GM12801 (cell line): ENCODE data around the gene DAPK1.

Experiments
- TF ChIP-seq, protein P1 (sequence below): IDR thresholded peaks from one replicate; pipeline ENCODE4 v1.5.1; 2011; ENCODE audit warnings: control low read depth; ENCODE audit not compliant: insufficient read length; ENCODE audit errors: extremely low read depth

The DAPK1 gene

DNA sequence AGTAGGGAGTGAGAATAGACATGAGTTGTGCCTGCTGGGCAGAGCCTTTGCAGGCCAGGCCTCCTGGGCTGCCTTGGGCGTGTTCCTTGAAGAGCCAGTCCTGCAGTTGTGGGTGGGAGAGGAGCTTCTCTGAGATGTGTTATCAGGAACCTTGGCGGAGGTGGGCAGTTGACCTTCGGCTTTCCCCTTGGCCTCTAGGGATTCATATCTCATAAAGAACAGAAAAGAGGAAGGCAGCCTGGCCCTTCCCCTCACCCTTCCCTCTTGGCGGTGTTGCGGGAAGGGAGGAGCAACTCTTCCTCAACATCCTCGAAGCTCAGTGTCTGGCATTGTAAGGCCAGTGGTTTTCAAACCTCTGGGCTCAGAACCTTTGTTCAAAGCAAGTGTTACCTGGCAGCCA is 59.2 kb downstream of the DAPK1 start:
- TF ChIP-seq, protein P1, sequence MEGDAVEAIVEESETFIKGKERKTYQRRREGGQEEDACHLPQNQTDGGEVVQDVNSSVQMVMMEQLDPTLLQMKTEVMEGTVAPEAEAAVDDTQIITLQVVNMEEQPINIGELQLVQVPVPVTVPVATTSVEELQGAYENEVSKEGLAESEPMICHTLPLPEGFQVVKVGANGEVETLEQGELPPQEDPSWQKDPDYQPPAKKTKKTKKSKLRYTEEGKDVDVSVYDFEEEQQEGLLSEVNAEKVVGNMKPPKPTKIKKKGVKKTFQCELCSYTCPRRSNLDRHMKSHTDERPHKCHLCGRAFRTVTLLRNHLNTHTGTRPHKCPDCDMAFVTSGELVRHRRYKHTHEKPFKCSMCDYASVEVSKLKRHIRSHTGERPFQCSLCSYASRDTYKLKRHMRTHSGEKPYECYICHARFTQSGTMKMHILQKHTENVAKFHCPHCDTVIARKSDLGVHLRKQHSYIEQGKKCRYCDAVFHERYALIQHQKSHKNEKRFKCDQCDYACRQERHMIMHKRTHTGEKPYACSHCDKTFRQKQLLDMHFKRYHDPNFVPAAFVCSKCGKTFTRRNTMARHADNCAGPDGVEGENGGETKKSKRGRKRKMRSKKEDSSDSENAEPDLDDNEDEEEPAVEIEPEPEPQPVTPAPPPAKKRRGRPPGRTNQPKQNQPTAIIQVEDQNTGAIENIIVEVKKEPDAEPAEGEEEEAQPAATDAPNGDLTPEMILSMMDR = no peak

DNA sequence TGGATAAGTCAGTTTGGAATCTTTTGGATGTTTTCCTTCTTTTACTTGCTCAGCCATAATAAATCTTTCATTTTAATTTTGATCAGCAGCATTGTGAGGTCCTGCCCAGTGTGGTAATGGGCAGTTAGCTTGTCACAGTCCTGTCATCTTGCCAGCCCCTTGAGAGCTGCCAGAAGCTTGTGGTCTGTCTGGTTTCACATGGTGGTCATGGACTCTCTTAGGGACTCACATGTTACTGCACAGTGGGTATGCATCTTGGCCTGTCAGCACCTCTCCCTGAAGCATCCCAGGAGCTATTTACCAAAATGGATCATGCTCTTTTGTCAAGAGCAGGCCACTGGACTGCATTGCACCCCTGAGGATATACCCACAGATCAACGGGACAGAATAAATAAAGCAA is 60.3 kb downstream of the DAPK1 start:
- TF ChIP-seq, protein P1 = no peak

DNA sequence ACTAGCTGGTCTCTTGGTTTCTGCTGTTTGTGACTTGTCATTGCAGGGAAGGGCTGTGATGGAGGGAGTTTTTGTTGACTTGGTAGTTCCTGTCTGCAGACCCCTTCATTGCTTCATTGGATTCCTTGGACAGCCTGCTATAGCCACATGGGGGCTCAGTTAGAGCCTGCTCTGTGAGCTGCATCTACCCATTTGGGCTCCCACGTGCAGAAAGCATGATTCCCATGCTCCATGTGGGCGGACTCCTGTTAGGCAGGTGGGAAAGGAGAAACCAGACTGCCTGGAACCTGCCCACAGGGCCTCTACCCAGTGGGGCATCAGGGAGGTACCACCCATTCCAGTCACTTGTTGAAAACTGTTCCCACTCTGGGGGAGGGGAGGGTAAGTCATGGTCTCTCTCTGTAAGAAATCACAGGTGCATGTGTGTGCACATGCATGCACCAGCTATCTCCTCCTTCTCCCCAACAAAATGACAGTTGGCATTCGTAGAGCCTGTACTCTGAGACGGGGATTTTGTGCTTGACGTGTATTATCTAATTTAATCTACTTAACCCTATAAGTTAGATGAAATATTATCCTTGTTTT is 61.0 kb downstream of the DAPK1 start:
- TF ChIP-seq, protein P1 = no peak

DNA sequence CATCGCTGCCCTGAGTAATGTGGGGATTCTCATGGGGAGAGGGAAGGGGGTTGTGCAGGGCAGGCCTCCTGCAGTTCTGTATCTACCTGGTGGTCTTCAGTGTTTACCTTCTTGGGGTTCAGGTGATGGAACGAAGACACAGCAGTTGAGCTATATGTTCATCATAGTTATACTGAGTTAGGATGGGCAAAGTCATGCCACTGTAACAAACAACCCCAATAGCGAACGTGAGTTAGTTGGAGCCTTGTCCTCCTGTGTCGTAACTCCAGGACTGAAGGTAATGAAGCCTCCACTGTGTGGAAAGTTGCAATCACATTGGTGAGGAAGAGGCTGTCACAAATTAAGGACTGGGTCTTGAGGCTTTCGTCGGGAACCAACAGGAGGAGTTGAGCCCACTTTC is 64.4 kb downstream of the DAPK1 start:
- TF ChIP-seq, protein P1 = no peak

DNA sequence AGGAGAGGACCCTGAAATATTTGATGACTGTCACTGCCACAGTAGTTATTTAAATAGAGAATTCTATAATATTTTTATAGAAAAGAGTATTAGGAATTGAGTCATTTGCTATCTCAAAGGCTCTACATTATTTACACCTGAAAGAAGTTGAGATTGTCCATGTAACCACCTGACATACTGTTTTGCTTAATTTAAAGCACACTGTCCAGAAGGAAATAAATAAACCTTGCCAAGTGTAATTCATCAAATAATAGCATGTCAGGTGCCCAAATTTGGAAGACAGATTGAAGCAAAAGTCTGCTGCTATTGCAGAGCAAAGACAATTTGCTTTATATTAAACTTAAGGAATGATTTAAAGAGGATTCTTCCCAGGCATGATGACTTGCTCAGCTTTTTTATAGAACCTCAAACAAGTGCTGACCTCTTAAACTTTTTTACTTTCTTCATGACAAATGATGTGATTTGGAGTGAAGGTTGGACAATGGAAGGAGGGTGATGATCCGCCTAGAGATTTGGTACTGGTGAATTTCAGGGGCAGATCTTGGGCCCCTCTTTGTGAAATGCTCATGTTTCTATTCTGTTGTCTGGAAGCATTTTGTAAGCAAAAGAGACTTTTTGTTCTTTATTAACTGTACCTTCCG is 65.0 kb downstream of the DAPK1 start:
- TF ChIP-seq, protein P1 = no peak

DNA sequence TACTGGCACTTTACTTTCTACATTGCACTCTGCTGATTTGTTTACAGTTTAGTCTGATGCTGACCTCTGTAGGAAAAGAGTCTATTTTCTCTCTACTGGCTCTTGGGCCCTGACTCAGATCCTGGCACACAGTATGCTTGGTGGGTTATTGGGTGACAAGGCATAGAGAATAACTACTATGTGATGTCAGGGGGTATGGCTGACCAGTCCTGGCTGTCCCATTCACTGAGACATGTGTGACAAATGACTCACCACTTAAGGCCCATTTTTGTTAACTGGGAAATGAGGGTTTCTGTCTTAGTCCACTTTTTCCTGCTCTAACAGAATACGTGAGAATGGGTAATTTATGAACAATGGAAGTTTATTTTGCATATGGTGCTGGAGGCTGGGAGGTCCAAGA is 66.4 kb downstream of the DAPK1 start:
- TF ChIP-seq, protein P1 = no peak

DNA sequence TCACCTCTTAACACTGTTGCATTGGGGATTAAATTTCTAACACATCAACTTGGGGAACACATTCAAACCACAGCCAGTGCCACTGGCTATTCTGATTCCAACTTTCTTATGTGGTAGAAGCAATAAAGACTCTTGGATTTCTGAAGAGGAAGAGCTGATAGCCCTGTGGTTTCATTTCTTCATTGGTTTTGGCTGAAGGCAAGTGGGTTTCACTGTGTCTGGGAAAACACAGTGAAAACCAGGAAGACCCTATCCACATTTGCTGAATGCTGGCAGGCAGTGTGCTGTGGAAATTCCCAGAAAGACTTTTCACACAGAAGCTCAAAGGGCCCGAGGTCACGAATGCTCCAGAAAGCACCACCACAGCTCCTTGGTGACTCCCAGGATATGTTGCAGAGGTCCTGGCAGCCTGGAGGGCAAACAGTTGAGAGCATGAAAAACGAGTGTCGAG is 67.1 kb downstream of the DAPK1 start:
- TF ChIP-seq, protein P1 = no peak
